Stimulated activated CD4-positive, alpha-beta T cell treated with anti-CD3 and anti-CD28 coated beads, Interleukin-12 subunit alpha, Interleukin-12 subunit beta, amount 100 ng/mL, for 4 hours (primary cell): Measurements from ENCODE around the gene CARD9.
A peak's percentile ranks its signal among the peaks of the same experiment; 100 is the strongest.
"Not testable (repeated sequence)": the region's sequence is repeated elsewhere in the genome, so short reads cannot be mapped to it uniquely, and the experiment has no call there.

Experiments used
- DNase-seq: peaks from one replicate; pipeline ENCODE4 v3.0.0-alpha.2; 2020

Gene CARD9, protein sequence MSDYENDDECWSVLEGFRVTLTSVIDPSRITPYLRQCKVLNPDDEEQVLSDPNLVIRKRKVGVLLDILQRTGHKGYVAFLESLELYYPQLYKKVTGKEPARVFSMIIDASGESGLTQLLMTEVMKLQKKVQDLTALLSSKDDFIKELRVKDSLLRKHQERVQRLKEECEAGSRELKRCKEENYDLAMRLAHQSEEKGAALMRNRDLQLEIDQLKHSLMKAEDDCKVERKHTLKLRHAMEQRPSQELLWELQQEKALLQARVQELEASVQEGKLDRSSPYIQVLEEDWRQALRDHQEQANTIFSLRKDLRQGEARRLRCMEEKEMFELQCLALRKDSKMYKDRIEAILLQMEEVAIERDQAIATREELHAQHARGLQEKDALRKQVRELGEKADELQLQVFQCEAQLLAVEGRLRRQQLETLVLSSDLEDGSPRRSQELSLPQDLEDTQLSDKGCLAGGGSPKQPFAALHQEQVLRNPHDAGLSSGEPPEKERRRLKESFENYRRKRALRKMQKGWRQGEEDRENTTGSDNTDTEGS

DNA sequence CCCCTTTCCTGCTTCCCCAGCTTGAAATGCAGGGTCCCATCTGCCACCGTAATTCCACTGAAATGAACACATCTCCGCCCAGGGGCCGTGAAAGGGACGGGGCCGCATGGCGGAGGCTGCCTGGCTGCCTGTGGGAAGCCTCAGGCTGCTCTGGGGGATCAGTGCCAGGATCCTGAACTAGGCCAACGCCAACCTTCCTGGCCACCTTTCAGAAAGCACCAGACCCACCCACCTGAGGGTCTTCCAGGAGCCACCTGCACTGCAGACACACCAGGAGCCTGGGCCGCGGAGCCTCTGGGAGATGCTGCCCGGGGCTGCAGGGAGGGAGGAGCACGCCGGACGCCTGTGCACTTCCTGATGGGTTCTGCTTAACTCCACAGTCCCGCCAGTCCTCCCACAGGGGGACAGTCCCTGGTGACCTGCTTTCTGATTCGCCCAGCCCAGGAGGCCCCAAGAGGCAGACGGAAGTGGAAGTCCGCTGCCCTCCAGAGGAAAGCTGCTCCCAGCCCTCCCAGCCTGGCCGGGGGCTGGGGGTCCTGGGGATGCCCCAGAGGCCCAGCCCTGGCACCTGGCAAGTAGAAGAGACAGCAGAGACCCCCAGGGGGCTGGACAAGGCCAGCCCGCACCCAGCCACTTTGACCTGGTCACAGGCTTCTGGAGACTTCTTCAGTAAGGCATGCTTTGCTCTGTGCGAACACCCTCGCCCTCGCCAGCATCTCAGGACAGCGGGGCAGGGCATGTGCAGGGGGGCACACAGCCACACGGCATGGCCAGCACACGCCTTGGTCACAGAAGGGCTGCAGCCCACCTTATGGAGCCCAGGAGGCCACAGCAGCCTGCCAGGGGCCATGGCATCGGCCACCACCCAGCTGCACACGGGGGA, at the start of gene CARD9:
CARD9 (minus strand) TSS at position 370 of the 883 bp plus-strand sequence. CDS start 1,591 bp downstream, outside the sequence.
- DNase-seq = no peak

DNA sequence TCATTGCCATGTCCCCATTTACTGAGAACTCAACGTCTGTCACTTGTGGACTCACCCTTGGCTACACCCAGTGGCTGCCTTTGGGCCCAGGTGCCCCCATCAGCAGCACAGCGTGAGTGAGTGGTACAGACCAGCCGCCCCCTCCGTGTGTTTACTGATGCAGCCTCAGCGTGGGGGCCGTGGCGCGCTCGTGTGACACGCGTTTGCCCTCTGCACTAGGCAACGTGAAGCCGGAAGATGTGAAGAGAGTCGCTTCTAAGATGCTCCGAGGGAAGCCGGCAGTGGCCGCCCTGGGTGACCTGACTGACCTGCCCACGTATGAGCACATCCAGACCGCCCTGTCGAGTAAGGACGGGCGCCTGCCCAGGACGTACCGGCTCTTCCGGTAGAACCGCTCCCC, 49.4 kb upstream of the CARD9 start:
- no peak for DNase-seq

DNA sequence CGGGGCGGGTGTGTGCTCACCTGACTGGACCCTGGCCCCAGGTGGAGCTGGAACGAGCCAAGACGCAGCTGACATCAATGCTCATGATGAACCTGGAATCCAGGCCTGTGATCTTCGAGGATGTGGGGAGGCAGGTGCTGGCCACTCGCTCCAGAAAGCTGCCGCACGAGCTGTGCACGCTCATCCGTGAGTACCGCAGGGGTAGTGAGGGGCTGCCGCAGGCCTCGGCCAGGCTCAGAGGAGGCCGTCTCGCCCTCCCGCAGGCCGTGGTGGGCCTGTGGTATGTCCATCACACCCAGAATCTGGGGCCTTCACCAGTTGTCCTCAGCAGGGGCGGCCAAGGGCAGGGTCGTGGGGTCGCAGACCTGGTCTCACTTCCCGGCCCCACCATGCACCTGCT, 48.3 kb upstream of the CARD9 start:
- no peak for DNase-seq

DNA sequence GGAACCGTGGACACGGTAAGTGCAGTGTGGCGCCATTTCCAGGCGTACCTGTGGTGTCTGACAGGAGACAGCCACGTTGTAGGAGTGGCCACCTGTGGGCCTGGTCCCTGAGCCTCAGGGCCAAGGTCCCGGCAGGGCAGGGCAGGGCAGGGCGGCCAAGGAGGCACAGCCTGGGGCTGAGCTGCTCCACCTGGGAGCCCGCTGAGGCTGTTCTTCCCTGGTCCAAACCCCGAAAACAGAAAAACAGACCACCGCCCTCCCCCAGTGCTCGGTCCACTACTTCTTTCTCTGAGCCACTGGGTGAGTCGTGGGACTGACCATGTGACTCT, 45.6 kb upstream of the CARD9 start:
- DNase-seq = no peak

DNA sequence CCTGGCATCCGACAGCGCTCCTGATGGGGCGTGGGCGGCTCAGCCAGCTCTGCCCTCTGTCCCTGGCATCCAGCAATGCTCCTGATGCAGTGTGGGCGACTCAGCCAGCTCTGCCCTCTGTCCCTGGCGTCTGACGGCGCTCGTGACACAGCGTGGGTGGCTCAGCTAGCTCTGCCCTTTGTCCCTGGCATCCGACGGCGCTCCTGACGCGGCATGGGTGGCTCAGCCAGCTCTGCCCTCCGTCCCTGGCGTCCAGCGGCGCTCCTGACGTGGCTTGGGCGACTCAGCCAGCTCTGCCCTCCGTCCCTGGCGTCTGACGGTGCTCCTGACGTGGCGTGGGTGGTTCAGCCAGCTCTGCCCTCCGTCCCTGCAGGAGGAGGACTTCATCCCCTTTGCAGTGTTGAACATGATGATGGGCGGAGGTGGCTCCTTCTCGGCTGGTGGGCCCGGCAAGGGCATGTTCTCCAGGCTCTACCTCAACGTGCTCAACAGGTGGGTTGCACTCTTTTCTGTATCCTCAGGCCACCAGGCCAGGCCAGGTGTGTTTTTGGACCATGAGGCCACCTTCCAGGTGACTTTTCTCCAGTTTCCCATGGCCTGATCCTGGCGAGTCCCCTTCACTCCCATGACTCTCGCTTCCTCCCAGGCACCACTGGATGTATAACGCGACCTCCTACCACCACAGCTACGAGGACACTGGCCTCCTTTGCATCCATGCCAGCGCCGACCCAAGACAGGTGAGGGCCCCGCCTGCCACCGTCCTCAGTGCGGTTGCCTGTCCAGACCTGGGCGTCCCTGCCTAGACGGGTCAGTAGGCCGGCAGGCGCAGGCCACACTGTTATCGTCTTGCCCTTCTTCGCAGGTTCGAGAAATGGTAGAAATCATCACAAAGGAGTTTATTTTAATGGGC, 45.0 kb upstream of the CARD9 start:
- DNase-seq = no peak

DNA sequence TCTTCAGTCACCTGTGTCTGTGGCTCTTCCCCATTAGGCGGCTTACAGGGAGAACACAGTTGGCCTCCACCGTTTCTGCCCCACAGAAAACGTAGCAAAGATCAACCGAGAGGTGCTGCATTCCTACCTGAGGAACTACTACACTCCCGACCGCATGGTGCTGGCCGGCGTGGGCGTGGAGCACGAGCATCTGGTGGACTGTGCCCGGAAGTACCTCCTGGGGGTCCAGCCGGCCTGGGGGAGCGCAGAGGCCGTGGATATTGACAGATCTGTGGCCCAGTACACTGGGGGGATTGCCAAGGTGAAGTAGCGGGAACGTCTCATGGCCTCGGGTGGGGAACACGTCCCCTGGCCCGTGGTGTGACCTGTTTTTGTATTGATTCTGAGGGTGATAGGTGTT, 43.4 kb upstream of the CARD9 start:
- DNase-seq = no peak

DNA sequence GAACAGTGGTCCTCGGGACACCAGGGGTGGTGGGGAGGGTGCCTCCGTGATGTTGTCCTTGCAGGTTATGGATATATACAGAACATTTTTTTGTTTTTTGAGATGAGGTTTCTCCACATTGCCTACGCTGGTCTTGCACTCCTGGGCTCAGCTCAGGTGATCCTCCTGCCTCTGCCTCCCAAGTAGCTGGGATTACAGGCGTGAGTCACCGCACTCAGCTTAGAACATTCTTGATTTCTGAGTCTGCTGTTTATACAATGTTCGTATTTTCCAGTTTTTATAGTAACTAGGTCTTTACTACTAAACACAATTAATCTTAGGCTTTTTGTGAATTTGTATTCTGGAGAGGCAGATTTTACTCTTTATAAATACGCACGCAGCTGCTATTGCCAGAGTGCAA, 43.0 kb upstream of the CARD9 start:
- no peak for DNase-seq

DNA sequence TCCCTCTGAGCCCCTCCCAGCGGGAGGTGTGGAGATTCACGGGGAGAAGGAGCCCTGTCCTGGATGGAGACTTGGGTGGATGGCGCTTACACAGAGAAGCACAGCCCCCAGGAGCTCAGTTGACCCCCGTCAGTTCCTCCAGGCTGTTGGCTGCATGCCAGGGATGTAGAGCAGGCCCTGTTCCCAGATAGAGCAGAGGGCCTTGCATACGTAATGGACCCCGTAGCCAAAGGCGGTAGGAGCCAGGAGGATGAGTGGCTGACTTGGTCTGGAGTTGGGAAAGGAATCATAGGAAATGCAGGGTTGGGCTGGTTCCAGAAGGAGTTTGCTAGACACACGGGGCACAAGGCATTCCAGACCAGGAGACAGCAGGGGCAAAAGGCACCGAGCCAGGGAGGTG, 39.5 kb upstream of the CARD9 start:
- no peak for DNase-seq

DNA sequence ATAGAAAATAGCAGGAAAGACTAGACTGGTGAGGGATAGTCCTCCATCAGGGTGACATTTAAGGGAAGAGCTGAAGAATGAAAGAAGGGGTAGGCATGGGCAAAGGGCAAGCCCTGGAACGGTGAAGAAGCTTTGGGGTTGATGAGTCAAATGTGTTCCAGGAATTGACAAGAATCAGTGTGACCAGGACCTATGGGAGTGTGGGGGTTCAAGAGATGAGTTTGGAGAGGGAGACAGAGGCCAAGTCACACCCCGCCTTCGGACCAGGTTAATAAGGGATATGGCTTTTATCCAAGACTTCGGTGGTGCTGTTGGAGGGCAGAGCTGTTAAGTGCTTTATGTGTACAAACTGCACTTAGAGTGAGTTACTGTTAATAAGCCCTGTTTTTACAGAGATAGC, 37.9 kb upstream of the CARD9 start:
- no peak for DNase-seq

DNA sequence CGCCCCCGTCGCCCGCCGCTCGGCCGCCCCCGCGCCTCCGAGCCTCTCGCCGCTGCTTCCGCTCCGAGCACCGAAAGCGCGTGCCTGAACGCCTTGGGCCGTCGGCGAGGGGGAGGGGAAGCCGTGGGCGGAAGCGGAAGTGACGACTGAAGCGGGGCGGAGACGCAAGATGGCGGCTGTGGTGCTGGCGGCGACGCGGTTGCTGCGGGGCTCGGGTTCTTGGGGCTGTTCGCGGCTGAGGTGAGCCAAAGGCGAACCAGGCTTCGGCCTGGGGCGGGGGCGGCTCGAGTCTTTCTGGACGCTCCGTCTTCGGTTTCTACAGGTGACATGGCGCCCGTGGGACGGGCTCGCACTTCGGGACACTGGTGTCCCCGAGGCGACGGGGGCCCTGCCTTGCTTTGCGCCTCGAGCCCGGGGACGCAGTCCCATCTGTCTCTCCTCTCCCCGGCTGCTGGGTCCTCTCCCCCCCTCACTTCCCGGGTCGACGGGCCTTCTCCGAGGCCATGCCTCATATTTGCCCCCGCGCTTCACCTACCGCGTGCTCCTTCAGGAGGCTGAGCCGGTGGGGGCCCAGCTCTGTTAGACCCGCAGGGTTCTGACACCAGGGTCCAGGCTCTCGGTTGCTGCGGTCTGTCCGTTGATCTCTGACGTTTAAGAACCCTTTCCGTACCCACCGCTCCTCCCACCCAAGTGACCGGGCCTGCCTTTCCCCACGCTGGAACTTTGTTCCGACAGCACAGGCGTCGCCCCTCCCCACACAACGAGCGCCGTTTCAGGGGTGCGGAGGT, 37.2 kb upstream of the CARD9 start, which contains the start of the genes ENTR1 and PMPCA:
ENTR1 (minus strand) TSS at position 115 of the 788 bp plus-strand sequence. CDS start 217 bp downstream, outside the sequence.
PMPCA (plus strand) TSS at position 159 of the 788 bp plus-strand sequence; CDS start at position 170, 11 bp downstream.
- DNase-seq = peak; percentile 98

DNA sequence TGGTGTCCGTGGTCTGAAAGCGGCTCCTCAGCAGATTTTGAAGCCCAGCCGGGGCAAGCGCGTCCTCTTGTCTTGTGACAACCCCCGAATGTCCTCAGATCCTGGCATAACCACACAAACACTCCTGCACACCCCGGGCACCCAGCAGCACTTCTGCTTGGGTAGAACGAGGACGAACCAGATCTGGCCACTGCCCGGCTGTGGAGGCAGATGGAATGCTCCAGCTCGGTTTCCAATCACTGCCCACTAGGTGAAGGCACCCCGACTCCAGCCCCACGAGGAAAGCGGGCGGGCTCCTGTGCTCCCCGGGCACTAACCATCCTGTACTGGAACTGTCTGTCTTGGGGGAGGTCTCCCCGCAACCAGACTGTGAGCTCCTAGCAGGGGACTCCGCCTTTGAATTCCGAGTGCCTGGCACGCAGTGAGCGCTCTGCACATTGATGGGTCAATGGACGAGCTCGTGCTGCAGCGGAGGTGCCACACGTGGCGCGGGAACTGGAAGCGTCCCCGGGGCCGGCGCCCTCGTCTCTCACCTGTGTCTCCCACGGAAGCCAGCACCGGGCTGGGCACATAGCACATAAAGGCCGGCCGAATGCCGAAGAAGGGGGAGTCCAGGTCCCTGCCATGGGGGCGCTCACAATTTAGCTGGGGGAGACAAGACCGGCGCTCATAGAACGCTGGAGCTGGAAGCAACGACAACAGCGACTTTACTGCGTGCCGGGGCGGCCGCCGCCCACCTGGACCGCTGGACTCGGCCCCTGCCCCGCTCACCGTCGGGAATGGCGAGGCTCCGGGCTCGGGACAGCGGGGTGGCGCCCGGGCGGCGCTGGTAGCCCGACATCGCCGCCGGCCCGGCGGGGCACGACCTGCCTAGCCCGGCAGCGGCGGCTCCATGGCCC, 36.3 kb upstream of the CARD9 start:
- peak; percentile 36 for DNase-seq

DNA sequence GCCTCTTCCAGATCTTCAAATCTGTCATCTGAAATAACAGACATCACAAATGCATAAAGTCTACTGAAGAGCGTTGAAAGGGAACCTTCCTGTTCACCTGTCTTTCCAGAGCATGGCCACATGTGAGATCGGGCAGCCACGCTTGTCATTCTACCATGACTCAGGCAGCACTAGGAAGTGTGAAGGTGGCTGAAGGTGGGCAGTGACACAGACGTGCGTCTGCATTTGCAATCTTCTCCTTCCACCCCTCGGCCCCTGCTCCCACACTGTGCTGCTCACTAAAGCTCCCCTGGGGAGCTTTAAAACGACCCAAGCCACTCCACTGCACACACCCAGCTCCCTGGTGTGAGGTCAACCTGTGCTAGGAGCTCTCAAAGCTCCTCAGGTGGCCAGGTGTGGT, 34.4 kb upstream of the CARD9 start:
- no peak for DNase-seq

DNA sequence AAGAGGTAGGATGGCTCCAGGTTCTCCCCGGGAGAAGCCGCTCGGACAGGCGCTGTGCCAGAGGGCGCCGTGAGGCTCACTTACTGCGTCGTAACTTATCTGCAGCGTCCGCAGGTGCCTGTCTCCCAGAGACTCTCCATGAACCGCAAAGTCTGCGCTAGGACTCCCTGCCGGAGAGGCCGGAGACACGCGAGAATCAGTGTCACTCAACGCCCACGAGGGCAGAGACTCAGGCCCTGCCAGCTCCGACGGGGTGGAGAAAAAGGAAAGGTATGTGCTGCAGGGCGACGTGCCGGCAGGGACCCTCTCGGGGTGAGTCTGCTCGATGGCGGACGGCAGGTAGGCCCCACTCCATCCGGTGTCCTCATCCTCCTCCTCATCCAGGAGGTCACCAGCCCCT, 33.6 kb upstream of the CARD9 start:
- not testable (repeated sequence) for DNase-seq

DNA sequence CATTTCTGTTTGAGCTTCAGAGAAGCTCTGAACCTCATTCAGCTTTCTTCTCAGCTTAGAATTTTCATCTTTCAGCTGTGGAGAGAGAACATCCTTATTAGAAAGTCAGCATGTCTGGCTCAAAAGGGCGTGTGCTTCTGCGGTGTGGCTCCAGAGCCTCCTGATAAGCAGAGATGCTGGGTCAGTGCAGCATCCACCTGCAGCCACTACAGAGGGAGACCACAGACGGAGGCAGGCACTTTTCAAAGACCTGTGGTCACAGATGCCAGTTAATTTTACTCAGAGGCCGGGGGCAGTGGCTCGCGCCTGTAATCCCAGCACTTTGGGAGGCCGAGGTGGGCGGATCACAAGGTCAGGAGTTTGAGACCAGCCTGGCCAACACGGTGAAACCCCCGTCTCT, 32.4 kb upstream of the CARD9 start:
- DNase-seq = not testable (repeated sequence)

DNA sequence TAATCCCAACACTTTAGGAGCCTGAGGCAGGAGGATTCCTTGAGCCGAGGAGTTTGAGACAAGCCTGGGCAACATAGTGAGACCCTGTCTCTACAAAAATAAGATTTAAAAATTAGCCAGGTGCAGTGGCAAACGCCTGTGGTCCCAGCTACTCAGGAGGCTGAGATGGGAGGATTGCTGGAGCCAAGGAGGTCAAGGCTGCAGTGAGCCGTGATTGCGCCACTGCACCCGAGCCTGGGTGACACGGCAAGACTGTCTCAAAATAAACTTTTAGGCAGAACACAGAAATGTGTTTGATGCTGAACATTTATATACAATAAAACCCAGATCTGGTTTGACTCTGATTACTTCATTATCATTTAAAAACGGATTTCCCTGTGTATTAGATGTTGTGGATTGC, 32.0 kb upstream of the CARD9 start:
- DNase-seq = no peak

DNA sequence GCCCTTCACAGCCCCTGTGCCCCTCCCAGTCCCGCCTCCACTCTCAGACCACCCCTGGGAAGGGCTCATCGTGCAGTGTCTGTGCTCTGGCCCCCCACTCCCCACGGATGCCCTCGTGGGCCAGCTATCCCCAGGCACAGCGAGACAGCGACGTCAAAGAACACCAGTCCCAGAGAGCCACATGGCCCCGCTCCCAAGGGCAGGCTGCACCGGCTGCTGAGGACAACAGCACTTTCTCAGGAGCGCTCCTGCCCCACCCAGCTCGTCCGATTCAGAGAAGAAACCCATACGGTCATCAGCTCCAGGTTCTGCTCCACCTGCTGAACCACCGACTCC, 31.3 kb upstream of the CARD9 start:
- DNase-seq = no peak

DNA sequence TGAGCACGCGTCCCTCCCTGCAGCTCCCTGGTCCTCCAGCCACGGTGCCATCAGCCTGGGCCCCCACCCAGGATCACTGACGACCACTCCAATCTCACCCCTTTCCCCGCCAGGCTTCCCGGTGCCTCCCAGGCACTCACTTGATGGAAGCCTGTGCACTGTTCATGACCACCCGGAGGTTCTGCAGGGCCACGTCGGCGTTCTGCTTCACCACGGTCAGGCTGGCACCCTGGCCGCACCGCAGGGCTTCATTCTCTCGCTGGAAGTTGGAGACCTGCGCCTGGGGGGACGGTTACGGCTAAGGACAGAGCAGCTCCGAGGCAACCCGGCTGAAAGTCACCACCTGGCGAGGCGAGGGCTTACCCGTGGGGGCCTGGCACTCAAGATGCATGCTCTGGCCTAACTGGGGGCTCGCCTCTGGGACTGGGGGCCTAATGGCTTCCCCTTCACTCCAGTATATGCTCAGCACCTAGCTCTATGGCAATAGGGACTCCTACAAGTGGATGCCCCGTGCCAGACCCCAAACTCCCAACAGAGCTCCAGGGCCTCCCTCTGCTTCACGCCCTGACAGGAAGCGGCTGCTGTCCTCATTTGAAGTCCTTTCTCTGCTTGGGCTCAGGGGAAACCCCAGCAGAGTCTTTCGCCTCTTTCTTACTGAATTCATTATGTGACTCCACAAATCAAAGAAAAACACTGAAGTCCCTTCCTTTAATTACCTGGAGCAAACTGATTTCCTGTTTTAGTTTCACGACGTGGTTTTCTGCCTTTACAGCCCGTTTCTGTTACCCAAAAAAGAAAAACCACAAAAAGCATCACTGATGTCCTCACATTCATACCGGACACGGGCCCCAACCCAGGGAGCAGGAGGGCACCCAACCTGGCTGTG, 30.7 kb upstream of the CARD9 start:
- peak; percentile 38 for DNase-seq

DNA sequence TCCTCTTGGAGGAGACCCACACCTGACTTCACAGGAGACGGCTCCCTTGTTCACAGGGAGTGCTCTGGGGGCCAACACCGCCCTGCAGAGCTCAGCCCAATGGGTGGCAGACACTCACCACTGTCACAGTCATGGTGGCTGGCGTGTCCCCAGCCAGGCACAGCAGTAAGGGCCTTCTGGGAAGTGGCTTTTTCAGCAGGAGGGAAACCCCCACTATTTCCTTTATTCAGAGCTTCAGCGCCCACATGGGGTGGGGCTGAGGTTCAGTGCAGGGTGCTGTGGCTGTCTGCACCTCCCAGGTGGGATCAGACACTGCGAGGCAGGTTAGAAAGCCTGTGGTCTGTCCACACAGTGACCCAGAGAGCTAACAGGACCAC, 30.1 kb upstream of the CARD9 start:
- DNase-seq = peak; percentile 62

DNA sequence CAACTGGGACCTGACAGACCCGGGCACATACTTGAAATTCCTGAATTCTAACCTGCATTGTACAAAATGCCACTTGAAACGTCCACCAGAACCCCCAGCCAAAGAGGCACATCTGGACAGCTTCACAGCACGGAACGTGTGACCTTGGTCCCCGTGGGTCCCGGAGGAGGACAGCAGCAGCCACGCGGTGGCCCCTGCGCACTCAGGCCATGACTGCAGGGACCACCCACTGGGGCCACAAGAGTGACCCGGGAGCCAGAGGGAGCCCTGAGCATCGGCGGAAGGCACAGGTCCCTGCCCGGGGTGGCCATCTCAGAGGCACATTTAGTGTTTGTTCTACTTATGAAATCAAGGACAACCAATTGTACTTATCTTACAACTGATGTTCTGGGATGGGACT, 28.6 kb upstream of the CARD9 start:
- no peak for DNase-seq
